ENCODE results near the gene PWWP2B.

The PWWP2B gene

DNA sequence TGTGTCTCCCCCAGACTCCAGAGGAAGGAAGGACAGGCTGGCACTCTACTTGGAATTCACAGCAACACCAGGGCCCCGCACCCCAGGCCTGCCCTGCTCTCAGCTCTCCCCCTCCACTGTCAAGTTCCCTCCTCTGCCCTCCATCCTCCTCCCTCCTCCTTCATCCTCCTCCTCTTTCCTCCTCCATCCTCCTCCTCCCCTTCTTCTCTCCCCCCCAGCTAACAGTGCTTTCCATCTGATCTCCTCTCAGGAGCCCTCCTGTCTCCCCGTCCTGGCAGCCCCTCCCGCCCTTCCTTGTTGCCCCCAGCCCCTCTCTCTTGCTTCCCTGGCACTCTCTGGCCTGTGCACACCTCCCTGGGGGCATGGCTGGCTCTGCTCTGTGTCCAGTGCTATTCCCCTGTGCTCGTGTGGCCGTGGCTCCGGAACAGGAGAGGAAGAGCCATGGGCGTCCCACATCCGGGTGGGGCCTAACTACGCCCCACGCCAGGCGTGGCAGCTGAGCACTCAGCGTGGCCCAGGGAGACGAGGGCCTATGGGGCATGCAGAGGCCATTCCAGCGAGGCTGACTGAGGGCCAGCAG, 64.2 kb downstream of the PWWP2B start:
- DNase-seq, result peak; percentile 13

DNA sequence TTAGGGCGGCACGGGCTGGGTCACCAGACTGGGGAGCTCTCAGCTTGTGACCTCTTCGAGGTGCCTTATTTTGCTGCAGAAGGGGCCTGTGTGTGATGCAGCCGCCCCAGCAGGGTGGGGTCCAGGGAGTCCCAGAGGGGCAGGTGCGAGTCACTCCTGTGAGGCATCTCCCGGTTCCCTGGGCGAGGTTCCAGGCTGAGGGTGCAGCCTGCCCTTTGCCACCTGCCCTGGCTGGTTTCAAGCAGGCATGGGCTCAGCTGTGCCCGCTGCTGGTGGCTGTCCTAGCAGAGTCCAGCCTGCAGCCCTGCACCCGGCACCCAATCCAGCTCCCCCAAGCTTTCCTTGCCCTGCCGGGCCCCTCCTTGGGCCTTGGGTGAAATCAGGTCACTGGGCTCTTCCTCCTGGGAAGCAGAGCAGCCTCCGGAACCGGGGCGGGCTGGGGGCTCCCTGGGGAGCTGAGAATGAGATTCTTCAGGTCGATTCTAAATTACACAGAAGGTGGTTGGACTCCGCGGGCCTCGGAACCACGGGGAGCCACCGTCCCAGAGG, 64.8 kb downstream of the PWWP2B start:
- DNase-seq, result no peak

DNA sequence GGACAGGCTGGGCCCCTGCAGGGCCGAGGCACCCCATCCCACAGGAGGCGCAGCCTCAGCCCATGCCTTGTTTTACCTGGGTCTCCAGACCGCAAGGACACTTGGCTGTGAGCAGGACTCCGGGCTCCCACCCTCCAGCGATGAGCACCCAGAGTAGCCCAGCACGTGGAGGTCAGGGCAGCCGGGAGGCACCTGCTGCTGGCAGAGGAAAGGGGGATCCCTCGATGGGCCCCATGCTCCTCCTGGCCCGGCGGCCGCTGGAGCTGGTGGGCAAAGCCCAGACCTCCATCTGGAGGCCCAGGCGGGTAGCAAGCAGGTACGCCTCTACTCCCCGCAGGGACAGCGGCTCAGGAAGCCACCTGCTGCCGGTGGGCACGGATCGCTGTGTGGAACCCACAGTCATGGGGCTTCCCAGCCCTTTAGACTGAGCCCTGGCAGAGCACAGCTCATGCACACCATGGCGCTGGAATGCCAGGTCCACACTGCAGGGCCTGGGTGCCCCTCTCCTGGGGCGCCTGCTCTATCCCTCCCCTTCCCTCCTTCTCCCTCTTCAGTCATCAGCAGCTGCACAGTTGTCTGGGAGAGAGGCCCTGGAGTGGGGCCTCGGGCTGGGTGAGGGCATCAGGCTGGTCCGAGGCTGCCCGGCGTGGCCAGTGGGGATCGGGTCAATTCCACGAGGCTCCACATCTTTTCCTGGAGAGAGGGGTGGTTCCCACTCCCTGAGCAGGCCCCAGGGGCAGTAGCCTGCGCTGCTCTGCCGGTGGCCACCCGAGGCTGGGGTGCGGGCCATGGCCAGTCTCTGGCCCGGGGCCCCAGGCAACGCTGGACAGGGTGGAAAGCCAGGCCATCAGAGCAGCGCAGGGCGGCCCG, 65.7 kb downstream of the PWWP2B start:
- peak; percentile 31 for DNase-seq

DNA sequence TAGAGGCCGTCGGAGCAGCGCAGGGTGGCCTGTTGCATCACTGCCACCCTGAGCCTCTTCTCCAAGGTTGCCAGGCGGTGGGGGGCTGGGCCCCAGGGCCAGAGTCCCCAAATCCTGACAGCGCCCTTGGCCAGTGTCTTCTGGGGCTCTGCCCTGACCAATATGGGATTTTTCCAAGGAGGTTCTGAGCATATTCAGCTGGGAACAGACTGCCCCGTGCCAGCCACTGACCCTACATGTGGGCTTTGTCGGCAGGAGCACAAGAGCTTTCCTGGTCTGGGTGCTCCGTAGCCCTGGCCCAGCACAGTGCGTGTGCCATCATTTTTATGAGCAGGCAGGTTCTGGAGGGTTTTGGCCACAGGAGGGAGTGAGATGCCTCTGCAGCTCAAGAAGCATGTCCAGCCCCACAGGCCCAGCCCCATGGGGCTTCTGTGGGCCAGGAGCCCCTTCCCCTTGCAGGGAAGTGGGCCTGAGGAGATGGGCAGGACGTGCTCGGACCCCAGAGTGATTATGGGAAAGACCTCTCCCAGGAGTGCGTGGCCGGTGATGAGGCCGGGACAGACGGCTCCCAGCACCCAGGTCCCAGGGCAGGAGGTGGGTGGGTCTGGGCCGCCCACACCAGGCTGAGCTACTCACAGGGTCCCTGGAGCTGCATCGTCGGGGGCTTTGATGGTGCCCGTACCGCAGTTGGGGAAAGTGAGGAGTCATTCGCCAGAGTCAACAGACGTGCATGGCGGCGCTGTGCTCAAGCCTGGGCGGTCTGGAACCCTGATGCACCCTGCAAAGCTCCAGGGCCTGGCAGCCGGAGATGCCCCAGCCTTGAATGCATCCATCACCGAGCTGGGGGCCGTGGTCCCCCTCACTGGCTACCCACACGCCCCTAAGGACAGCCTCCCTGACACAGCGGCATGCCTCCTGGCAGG, 66.6 kb downstream of the PWWP2B start:
- DNase-seq, result peak; percentile 49

DNA sequence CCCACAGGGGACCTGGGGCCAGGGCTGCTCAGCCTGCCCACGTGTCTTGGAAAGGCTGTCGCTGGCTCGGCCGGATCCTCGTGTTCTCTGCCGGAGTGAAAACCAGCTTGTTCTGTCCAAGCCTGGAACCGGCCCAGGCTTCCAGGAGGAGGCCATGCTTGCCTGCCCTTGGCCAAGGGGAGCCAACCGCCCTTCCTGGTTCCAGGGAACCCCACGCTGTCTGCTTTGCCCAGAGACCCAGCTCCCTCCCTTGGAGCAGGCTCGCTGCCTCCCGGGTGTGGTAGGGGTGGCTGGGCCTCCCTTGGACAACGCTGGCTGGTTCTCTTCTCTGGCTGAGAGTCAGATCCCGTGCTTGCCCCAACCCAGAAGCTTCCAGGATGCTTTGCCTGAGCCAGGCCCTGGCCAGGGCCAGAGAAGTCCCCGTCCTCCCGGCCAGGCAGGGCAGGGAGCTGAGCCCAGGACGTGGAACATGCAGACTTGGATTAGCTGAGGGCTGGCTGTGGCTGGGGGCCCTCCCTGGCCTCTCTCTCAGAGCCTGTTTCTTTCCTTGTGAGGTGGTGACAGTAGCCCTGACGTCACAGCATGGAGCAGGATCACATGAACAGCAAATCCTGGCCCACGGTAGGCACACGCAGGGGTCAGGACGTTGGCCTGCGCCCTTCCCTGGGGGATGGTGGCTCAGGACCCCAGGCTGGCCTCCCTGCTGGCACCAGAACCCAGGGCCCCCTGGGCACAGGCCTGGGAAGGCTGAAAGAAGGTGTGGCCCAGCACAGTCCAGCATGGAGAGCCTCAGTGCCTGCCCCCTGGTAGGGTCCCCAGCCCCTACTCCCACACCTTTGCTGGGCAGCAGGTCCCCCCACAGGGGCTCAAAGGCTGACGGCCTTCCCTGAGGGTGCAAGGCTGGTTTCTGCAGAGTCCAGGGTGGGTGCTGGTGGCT, 67.5 kb downstream of the PWWP2B start:
- DNase-seq, result peak; percentile 87

DNA sequence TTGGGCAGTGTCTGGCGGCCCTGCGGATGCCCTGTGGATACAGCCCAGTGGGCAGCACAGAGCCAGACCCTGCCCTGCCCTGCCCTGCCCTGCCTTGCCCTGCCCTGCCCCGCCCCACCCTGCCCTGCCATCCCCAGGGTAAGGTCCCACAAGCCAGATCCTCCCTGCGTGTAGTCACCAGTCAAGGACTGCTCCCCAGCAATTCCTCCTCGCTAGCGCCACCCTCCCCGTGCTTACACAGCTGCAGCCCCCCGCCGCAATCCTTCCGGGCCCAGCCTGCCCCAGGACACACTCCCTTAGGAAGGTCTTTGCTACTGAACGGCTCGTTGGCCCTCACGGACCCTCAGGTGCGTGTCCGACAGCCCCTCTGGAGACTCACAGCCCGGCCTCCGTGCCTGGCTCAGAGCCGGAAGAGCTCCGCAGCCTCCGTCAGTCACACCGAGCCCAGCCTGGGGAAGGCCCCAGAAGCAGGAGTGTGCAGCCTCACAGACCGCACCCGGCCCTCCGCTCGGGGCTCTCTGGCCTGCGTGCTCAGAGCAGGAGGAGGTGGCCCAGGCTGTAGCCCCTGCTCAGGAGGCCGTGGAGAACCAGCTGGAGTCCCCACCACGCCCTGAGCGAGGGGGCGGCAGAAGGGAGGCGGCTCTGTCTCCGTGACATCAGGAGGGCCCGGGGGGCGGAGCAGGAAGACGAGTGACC, 68.3 kb downstream of the PWWP2B start:
- peak; percentile 25 for DNase-seq

DNA sequence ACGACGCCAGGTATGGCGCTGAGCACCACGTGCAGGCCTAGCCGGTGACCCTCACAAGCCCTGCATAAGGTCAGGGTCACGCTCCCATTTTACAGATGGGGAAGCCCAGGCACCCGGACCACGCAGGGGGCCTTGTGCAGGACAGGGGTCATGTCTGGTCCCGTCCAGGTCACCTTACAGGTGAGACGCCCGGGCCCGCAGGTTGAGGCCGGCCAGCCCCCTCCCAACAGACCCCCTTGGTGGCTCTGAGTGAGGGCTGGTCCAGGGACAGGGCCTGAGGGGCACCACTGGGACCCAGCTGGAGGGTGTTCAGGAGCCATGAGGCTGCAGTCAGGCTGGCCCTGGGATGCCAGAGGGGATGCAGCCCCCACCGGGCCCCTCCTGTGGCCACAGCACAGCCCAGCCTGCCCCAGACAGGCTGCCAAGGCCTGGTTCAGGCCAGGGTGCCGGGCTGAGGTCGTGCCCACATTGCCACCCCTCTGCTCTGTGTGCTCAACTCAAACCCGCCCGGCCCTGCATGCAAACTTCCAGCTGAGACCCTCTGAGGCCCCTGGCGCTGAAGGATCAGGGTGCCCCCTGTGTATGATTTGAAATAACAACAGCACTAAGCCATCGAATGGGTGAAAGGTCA, 69.0 kb downstream of the PWWP2B start:
- peak; percentile 25 for DNase-seq

DNA sequence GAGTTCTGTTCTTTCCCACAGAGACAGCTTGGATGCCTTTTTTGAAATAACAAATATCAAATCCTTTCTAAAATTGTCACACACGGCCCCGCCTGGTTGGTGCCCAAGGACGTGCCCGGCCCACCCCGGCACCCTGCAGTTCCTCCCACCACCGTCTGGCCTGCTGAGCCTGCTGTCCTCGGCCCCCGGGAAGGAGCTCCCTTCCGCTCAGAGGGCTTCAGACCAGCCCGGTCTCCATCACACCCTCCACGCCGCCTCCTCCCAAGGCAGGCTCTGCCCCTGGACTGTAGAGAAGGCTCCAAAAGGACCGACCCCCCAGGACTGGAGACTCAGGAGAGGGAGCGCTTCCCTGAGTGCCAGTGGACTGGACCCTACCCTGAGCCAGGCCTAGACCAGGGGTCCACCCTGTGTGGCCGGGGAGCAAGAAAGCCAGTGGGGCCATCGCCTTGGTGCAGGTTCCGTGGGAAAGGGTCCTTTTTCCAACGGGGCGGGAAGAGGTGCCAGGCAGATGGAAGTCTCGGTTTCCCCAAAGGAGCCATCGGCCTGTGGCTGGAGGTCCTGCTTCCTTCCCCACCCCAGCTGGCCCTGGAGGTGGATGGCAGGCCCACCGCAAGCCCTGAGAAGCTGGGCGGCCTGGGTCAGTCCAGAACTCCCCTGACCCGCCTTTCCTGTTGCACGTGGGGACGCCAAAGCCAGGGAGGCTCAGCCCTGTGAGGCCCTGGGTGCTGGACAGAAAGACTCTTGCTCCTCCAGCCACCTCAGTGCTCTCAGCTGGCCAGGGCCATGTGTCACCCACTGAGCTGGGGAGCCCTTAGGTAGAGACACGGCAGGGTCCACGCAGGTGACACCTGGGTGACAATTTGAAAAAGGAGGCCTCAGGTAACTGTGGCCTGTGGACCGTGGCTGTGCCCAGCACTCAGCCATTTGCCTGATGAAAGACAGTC, 69.8 kb downstream of the PWWP2B start:
- peak; percentile 16 for DNase-seq

All from left hindlimb (tissue), 1 donor.